ENCODE data around the gene CEMIP. TPM values are rescaled to one million over a fixed set of nuclear protein-coding genes. Genes with fewer than 3 reads are reported as not detected.

The CEMIP gene
- total RNA-seq, 1 experiment from 2014 or later = 3.1 TPM

GRCh38 chr15:80970658-80971057 lies 191.5 kb downstream of the CEMIP start:
- ATAC-seq = peak; percentile 56
- TF ChIP-seq, protein P1, sequence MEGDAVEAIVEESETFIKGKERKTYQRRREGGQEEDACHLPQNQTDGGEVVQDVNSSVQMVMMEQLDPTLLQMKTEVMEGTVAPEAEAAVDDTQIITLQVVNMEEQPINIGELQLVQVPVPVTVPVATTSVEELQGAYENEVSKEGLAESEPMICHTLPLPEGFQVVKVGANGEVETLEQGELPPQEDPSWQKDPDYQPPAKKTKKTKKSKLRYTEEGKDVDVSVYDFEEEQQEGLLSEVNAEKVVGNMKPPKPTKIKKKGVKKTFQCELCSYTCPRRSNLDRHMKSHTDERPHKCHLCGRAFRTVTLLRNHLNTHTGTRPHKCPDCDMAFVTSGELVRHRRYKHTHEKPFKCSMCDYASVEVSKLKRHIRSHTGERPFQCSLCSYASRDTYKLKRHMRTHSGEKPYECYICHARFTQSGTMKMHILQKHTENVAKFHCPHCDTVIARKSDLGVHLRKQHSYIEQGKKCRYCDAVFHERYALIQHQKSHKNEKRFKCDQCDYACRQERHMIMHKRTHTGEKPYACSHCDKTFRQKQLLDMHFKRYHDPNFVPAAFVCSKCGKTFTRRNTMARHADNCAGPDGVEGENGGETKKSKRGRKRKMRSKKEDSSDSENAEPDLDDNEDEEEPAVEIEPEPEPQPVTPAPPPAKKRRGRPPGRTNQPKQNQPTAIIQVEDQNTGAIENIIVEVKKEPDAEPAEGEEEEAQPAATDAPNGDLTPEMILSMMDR (conservative IDR thresholded peaks at IDR 0.05; ENCODE audit: low read depth, low read length) = no peak
- TF ChIP-seq EZH2 (IDR thresholded peaks at IDR 0.05; ENCODE audit: low read length, unreplicated experiment) (no peak), EZH2phosphoT487 (IDR thresholded peaks at IDR 0.05; ENCODE audit: borderline replicate concordance, low read length) (no peak)
- CTCF ChIA-PET = interaction anchor here (1.2 kb wide), 2 partner anchors 194 to 403 kb away, joined by 5 to 9 read pairs; no protein-coding TSS in a partner anchor

DNA sequence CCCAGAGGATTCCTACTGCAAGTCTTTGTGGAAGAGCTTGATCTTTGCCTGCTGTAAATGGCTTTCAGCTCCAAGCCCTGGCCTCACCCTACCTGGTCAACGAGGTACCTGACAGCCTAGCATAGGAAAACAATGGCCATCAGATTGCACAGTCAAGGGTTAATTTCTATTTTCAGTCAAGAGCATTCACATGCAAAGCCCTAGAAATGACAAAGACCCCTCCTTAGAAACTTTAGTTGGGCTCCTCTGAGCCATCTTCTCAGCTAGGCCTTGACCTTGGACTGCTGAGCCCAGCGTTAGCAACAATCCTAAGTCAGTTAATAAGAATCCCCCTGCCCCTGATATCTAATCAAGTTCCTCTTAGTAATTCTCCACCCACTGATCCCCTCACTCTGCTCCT lies 192.0 kb downstream of the CEMIP start:
- Histone ChIP-seq H3K9me3 (ENCODE audit: low read length) (no peaks in the 10 kb centered on the region), H3K4me2 (ENCODE audit: low read length) (peak overlapping the region; percentile 63), H4K20me1 (ENCODE audit: low read length) (no peaks in the 10 kb centered on the region), H3K4me3 (ENCODE audit: low read length) (no peak overlapping the region), H3K9me2 (replicated peaks; ENCODE audit: low read length) (no peaks in the 10 kb centered on the region), H3F3A (ENCODE audit: low read length, unreplicated experiment) (no peaks in the 10 kb centered on the region), H2AFZ (ENCODE audit: low read length) (no peak overlapping the region), H3K9ac (ENCODE audit: low read length) (no peak overlapping the region), H3K36me3 (ENCODE audit: low read depth, low read length) (peaks cover 4% of the 10 kb centered on the region; the same call in 1 of the 2 replicates), H3K79me2 (ENCODE audit: low read length) (peaks cover 15% of the 10 kb centered on the region), H3K4me1 (ENCODE audit: insufficient read depth, low read length) (peaks cover 19% of the 10 kb centered on the region), H3K27ac (ENCODE audit: low read length) (peak overlapping the region; percentile 11; the same call in 1 of the 2 replicates), H3K27me3 (ENCODE audit: low read length) (no peaks in the 10 kb centered on the region)
- ChIA-PET POLR2A (ENCODE audit: unreplicated experiment) (no interaction called here), CTCF (no interaction called here)
- no peak for TF ChIP-seq EZH2phosphoT487 (IDR thresholded peaks at IDR 0.05; ENCODE audit: borderline replicate concordance, low read length)
- TF ChIP-seq, protein P1 (conservative IDR thresholded peaks at IDR 0.05; ENCODE audit: low read depth, low read length) = no peak
- no peak for TF ChIP-seq EZH2 (IDR thresholded peaks at IDR 0.05; ENCODE audit: low read length, unreplicated experiment)
- intact Hi-C loops (cut with micrococcal nuclease) = loop anchor here (5.0 to 10.0 kb wide), 4 partner anchors 56 to 404 kb away; no protein-coding TSS in a partner anchor
- DNase-seq (no peak), ATAC-seq (no peak)
- no TSS peak for BruUV-seq (replicated peaks)

More at GRCh38 chr15:80970658-80971057, 191.5 kb downstream of the CEMIP start:
- H3K9ac ChIP-seq (ENCODE audit: low read length) = no peak overlapping the region
- peaks cover 14% of the 10 kb centered on the region for H3K79me2 ChIP-seq (ENCODE audit: low read length)
- peak overlapping the region; percentile 63 for H3K4me2 ChIP-seq (ENCODE audit: low read length)
- H3K4me1 ChIP-seq (ENCODE audit: insufficient read depth, low read length) = peaks cover 19% of the 10 kb centered on the region
- H3K4me3 ChIP-seq (ENCODE audit: low read length) = peak overlapping the region; percentile 5; the same call in 1 of the 2 replicates
- H3K36me3 ChIP-seq (ENCODE audit: low read depth, low read length) = peaks cover 4% of the 10 kb centered on the region; the same call in 1 of the 2 replicates
- no peaks in the 10 kb centered on the region for H3F3A ChIP-seq (ENCODE audit: low read length, unreplicated experiment)
- H4K20me1 ChIP-seq (ENCODE audit: low read length) = no peaks in the 10 kb centered on the region
- BruUV-seq (replicated peaks) = no TSS peak
- POLR2A ChIA-PET (ENCODE audit: unreplicated experiment) = no interaction called here
- no peak overlapping the region for H2AFZ ChIP-seq (ENCODE audit: low read length)
- H3K27ac ChIP-seq (ENCODE audit: low read length) = peak overlapping the region; percentile 29
- H3K9me3 ChIP-seq (ENCODE audit: low read length) = no peaks in the 10 kb centered on the region
- intact Hi-C loops (cut with micrococcal nuclease) = loop anchor here (1.0 to 10.0 kb wide), 7 partner anchors 56 to 515 kb away; no protein-coding TSS in a partner anchor
- H3K9me2 ChIP-seq (replicated peaks; ENCODE audit: low read length) = no peaks in the 10 kb centered on the region
- no peaks in the 10 kb centered on the region for H3K27me3 ChIP-seq (ENCODE audit: low read length)
- peak; percentile 76 for DNase-seq

DNA sequence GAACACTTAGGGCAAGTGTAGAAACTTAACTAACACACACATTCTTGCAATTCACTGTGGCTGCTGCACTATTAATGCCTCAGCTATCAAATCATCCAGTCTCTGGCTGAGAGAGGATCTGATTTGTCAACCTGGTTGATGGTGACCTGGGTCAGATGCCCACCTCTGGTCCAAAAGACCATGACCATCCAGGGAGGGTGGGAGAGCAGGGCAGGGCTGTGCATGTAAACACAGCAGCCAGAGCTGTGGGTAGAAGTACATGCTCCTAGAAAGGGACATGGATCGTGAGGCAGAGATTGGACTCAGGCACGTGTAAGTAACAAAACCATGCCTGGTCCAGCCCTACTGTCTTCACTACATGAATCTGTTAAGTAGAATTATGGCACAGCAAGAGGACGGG lies 193.1 kb downstream of the CEMIP start:
- H3K9me2 ChIP-seq (replicated peaks; ENCODE audit: low read length) = no peaks in the 10 kb centered on the region
- H3K79me2 ChIP-seq (ENCODE audit: low read length) = peaks cover 23% of the 10 kb centered on the region
- intact Hi-C loops (cut with micrococcal nuclease) = loop anchor here (5.0 to 10.0 kb wide), 4 partner anchors 57 to 405 kb away; no protein-coding TSS in a partner anchor
- H3K9ac ChIP-seq (ENCODE audit: low read length) = no peak overlapping the region
- DNase-seq (no peak), ATAC-seq (no peak)
- ChIA-PET POLR2A (ENCODE audit: unreplicated experiment) (no interaction called here), CTCF (no interaction called here)
- peaks cover 6% of the 10 kb centered on the region; the same call in 1 of the 2 replicates for H3K36me3 ChIP-seq (ENCODE audit: low read depth, low read length)
- H3K4me3 ChIP-seq (ENCODE audit: low read length) = no peak overlapping the region
- no peaks in the 10 kb centered on the region for H4K20me1 ChIP-seq (ENCODE audit: low read length)
- no peaks in the 10 kb centered on the region for H3K9me3 ChIP-seq (ENCODE audit: low read length)
- BruUV-seq (replicated peaks) = no TSS peak
- no peak overlapping the region for H3K4me2 ChIP-seq (ENCODE audit: low read length)
- H3K4me1 ChIP-seq (ENCODE audit: insufficient read depth, low read length) = peaks cover 19% of the 10 kb centered on the region
- TF ChIP-seq, protein P1 (conservative IDR thresholded peaks at IDR 0.05; ENCODE audit: low read depth, low read length) = no peak
- TF ChIP-seq EZH2phosphoT487 (IDR thresholded peaks at IDR 0.05; ENCODE audit: borderline replicate concordance, low read length) = no peak
- no peak for TF ChIP-seq EZH2 (IDR thresholded peaks at IDR 0.05; ENCODE audit: low read length, unreplicated experiment)
- H3K27ac ChIP-seq (ENCODE audit: low read length) = no peak overlapping the region
- H3K27me3 ChIP-seq (ENCODE audit: low read length) = no peaks in the 10 kb centered on the region
- H2AFZ ChIP-seq (ENCODE audit: low read length) = no peak overlapping the region
- H3F3A ChIP-seq (ENCODE audit: low read length, unreplicated experiment) = no peaks in the 10 kb centered on the region

Data from PC-3 (cell line).